PFSK-1 (cell line): ENCODE data around the gene ARHGAP5.

ENCODE experiments used
- FOXP2 ChIP-seq: optimal IDR thresholded peaks from 2 replicates; pipeline ENCODE3; 2011; ENCODE audit warnings: borderline replicate concordance, control low read depth, inconsistent platforms; ENCODE audit not compliant: insufficient read depth; ENCODE audit errors: extremely low read length, extremely low read depth
- POLR2AphosphoS5 ChIP-seq: IDR thresholded peaks from 2 replicates; pipeline ENCODE4 v1.6.1; 2012; ENCODE audit warnings: low read depth, mild to moderate bottlenecking, control low read depth, low read length, moderate library complexity
- REST ChIP-seq, 2 experiments: IDR thresholded peaks; 2 replicates each; pipeline versions ENCODE4 v1.6.1 to v1.8.0; 2011 to 2012; ENCODE audit warnings: low read depth in 2 of 2, low read length in 2 of 2, control low read depth in 1 of 2, inconsistent platforms in 1 of 2, mild to moderate bottlenecking in 1 of 2, moderate library complexity in 1 of 2; ENCODE audit not compliant: insufficient read depth in 1 of 2
- SIN3A ChIP-seq: IDR thresholded peaks from 2 replicates; pipeline ENCODE4 v1.6.1; 2012; ENCODE audit warnings: mild to moderate bottlenecking, low read length, moderate library complexity, borderline replicate concordance; ENCODE audit not compliant: insufficient read depth
- TAF1 ChIP-seq: IDR thresholded peaks from 2 replicates; pipeline ENCODE4 v1.6.1; 2012; ENCODE audit warnings: low read length, control low read depth, borderline replicate concordance; ENCODE audit not compliant: insufficient read depth

Gene ARHGAP5

GRCh38 chr14:32195636-32196035 lies 118.5 kb downstream of the ARHGAP5 start:
- no peak for TF ChIP-seq TAF1
- no peak for TF ChIP-seq FOXP2
- TF ChIP-seq REST (IDR thresholded peaks at IDR 0.05; ENCODE audit: insufficient read depth in 1 of 2, low read depth in 2 of 2, low read length in 2 of 2): no peak
- TF ChIP-seq POLR2AphosphoS5: no peak
- TF ChIP-seq SIN3A: no peak

GRCh38 chr14:32197919-32198318 lies 120.8 kb downstream of the ARHGAP5 start:
- TF ChIP-seq FOXP2 (no peak), POLR2AphosphoS5 (no peak), TAF1 (no peak), SIN3A (no peak), REST (IDR thresholded peaks at IDR 0.05; ENCODE audit: insufficient read depth in 1 of 2, low read depth in 2 of 2, low read length in 2 of 2) (no peak)

GRCh38 chr14:32200368-32201192 lies 123.5 kb downstream of the ARHGAP5 start:
- TF ChIP-seq TAF1: no peak
- no peak for TF ChIP-seq REST (IDR thresholded peaks at IDR 0.05; ENCODE audit: insufficient read depth in 1 of 2, low read depth in 2 of 2, low read length in 2 of 2)
- TF ChIP-seq SIN3A: no peak
- no peak for TF ChIP-seq FOXP2
- TF ChIP-seq POLR2AphosphoS5: no peak

- no peak; the same call in 1 of the 2 replicates for TF ChIP-seq SIN3A
- TF ChIP-seq FOXP2: peak; percentile 27
- no peak for TF ChIP-seq TAF1
- TF ChIP-seq REST (IDR thresholded peaks at IDR 0.05; ENCODE audit: insufficient read depth in 1 of 2, low read depth in 2 of 2, low read length in 2 of 2): peak; percentile 80 to 89
- no peak for TF ChIP-seq POLR2AphosphoS5
Measured at GRCh38 chr14:32201193-32201815, 124.2 kb downstream of the ARHGAP5 start.
